GM12892 (cell line): ENCODE measurements around the gene FAM118A.

ENCODE experiments used
- DNase-seq: peaks from one replicate; pipeline ENCODE4 v3.0.0; 2011; ENCODE audit not compliant: insufficient read length
- FAIRE-seq: peaks from 2 replicates; lab custom pipeline; 2011; peaks lifted over from hg19 to GRCh38; lab: Jason Lieb, UNC
- POLR2A ChIP-seq: IDR thresholded peaks from 2 replicates; pipeline ENCODE4 v1.6.1; 2011; ENCODE audit warnings: low read depth, low read length, control low read depth
- POLR2AphosphoS5 ChIP-seq: IDR thresholded peaks from 2 replicates; pipeline ENCODE4 v1.6.1; 2011; ENCODE audit warnings: low read depth, low read length, control low read depth
- TAF1 ChIP-seq: IDR thresholded peaks from 2 replicates; pipeline ENCODE4 v1.6.1; 2011; ENCODE audit warnings: low read depth, mild to moderate bottlenecking, control low read depth, low read length, borderline replicate concordance

FAM118A gene

DNA sequence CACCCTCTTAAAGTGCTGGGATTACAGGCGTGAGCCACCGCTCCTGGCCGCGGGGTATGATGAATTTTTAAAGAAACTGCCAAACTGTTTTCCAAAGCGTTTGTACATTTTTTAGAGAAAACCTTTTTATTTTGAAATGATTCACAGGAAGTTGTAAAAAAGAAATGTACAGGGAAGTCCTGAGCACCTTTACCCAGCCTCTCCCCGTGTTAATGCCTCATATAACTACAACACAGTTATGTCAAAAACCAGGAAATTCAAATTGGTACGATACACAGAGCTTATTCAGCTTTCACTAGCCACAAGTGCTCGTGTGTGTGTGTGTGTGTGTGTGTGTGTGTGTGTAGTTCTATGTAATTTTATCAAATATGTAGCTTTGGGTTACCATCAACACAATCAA is 7.0 kb upstream of the FAM118A start:
- DNase-seq (no peak), FAIRE-seq (peak; percentile 17)
- no peak for TF ChIP-seq POLR2A
- TF ChIP-seq POLR2AphosphoS5: no peak
- TF ChIP-seq TAF1: no peak

DNA sequence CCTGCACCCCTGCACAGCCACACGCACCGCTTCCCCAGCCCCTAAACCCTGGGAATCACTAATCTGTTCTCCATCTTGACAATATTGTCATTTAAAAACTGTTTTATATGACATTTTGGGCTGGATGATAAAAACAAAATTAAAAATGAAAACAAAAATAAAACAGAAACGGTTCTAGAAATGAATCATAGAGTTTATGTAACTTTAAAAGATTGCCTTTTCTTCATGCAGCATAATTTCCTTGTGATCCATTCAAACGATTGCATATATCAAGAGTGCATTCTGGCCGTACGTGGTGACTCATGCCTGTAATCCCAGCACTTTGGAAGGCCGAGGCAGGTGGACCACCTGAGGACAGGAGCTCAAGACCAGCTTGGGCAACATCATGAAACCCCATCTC is 6.6 kb upstream of the FAM118A start:
- no peak for DNase-seq
- no peak for TF ChIP-seq POLR2A
- TF ChIP-seq TAF1: no peak
- TF ChIP-seq POLR2AphosphoS5: no peak
- no peak for FAIRE-seq

DNA sequence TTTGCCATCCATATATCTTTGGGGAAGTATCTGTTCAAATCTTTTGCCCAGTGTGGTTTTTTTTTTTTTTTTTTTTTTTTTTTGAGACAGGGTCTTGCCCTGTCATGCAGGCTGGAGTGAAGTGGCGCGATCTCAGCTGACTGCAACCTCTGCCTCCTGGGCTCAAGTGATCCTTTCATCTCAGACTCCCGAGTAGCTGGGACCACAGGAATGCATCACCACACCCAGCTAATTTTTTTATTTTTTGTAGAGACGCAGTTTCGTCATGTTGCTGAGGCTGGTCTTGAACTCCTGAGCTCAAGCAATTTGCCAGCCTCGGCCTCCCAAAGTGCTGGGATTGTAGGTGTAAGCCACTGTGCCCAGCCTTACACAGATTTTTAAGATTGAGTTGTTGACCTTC is 4.8 kb upstream of the FAM118A start:
- no peak for FAIRE-seq
- TF ChIP-seq POLR2A (no peak), POLR2AphosphoS5 (no peak), TAF1 (no peak)
- no peak for DNase-seq

DNA sequence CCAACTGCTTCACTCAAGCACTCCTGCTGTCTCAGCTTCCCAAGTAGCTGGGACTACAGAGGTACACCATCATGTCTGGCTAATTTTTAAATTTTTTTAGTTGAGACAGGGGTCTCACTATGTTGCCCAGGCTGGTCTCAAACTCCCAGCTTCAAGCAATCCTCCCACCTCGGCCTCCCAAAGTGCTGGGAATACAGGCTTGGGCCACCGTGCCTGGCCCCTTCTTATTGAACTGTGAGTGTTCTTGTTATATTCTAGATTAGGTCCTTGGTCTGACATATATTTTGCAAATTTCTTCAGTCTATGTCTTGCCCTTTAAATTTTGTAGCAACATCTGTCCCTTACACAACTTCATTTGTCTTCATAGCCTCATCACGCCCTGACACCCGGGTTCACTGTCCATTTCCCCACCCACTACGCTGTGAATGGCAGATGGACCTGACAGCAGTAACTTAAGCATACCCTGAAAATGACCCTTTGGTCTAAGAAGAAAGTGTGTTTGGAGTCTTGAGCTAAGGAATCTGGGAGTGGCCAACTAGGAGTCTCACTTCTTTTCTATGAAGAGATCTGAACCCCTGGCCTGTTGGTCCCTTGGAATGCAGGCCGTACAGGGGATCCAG is 4.2 kb upstream of the FAM118A start:
- FAIRE-seq (no peak), DNase-seq (no peak)
- TF ChIP-seq POLR2AphosphoS5 (no peak), POLR2A (no peak), TAF1 (no peak)

DNA sequence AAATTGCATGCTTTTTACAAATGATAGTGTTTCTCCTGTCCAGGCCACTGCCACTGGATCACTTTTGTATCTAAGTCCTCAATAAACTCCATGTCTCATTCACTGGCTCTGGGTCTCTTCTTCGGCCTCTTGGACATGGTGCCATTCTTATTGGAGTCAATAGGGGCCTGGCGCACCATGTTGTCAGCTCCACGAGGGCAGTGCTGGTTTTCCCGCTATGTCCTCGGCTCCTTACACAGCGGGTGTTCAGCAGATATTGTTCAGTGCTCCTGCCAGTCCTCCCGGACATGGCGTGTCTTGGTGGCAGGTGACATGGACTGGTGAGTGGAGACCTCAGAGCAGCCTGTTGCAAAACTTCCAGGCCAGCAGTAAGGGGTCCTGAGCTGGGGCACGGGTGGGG is 3.6 kb upstream of the FAM118A start:
- DNase-seq: no peak
- FAIRE-seq: no peak
- TF ChIP-seq POLR2A: no peak
- no peak for TF ChIP-seq TAF1
- no peak for TF ChIP-seq POLR2AphosphoS5

DNA sequence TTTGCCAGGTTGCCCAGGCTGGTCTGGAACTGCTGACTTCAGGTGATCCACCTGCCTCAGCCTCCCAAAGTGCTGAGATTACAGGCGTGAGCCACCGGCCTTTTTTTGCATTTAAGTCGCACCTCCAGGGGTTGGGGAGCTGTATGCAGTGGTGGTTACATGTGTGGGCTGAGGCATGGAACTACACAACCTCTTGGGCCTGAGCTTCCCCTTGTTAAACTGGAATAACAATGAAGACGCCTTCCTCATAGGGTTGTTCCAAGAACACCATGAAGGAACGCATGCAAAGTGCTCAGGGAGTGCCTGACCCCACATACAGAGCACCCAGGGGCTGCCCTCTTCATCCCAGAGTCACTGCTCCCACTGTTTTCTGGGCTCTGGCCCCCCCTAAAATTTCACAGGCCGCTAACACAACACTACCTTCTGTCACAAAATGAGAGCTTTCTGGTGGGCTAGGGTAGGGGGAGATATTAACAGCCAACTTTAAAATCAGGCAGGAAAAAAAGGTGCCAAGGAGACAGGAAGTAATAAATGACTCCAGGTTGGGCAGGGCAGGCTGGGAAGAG is 1.3 kb upstream of the FAM118A start:
- DNase-seq: no peak
- TF ChIP-seq POLR2AphosphoS5 (no peak), POLR2A (no peak), TAF1 (no peak)
- FAIRE-seq: peak; percentile 69

DNA sequence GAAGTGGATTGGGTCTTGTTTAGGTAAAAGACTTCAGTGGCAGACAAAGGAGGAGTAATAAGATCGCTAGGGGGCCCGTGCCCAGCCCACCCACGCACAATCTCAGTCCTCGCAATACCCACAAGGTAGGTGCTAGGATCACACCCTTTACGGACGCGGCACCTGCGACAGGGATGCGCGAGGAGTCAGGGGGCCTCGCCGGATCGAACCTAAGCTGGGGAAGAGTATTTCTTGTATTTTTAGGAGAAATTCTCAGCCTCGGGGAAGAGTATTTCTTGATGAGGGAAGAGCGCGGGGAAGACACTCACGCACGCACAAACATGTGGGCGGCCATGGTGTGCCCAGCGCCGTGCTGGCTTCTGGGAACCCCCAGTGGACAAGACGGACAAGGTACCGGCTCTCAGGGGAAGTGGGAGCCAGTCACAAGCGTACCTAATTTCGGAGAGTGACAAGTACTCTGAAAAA is 745 bp upstream of the FAM118A start:
- no peak for DNase-seq
- no peak for FAIRE-seq
- TF ChIP-seq POLR2A (no peak), TAF1 (no peak), POLR2AphosphoS5 (no peak)

DNA sequence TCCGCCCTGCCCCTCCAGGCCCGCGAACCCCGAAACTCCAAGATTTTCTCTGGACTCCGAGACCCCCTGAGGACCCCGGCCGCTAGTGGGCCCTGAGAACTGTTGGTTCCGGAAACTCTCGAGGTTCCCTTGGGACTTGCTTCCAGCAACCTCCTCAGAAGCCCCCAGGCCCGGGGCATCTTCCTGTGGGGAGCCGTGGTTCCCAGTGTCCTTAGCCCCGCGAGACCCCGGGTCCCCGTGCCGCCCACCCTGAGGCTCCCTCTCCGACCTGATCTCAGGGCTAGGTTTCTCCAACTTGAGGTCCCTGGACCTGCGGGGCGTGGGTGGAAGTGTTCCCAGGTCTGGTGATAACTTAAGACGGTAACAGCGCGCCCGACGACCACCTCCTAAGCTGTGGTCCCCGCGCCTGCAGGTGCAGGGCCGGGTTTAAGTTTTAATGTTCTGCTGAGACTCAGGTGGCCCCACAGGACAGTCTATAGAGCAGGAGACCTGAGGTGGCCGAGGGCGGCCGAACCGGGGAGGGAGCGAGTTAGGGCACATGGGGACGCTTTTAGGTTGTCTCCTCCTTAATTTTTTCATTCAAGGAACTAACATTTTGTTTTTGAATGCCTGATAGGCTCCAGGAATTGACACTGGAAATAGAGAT is 720 bp downstream of the FAM118A start:
- no peak for TF ChIP-seq TAF1
- TF ChIP-seq POLR2A: no peak
- TF ChIP-seq POLR2AphosphoS5: no peak
- no peak for DNase-seq
- FAIRE-seq: no peak

DNA sequence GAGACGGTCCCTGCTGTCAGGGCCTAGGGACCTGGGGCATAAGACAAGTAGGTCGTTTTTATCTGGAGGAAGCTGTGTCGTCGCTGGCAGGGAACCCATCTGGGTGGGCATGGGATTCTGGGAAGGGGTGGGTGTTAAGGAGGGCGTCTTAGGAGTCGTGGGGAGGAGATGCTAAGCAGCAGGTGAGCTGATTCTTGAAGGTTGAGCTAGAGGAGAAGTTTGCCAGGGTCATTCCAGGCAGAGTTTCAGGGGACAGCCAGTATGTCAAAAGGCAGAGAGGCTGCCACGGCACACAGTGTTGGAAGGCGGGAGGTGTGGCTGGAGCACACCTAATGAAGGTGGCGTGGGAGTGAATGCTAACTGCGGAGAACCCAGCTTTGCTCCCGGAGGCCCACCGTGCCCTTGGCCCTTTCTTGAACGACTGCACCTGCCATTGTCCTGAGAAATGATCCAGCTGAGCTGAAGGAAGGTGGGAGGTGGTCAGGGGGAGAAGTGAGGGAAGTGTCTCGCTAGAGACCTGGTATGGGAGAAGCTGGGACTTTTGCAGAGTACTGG is 1.3 kb downstream of the FAM118A start:
- no peak for FAIRE-seq
- DNase-seq: no peak
- TF ChIP-seq POLR2AphosphoS5 (no peak), TAF1 (no peak), POLR2A (no peak)

DNA sequence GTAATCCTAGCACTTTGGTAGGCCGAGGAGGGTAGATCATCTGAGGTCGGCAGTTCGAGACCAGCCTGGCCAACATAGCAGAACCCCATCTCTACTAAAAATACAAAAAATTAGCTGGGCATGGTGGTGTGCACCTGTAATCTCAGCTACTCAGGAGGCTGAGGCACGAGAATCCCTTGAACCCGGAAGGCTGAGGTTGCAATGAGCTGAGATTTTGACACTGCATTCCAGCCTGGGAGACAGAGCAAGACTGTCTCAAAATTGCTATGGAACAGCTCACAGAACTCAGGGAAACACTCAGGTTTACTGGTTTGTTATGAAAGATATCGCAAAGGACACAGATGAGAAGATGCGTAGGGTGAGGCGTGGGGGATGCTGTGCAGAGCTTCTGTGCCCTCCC is 2.7 kb downstream of the FAM118A start:
- no peak for FAIRE-seq
- no peak for DNase-seq
- TF ChIP-seq POLR2A (no peak), POLR2AphosphoS5 (no peak), TAF1 (no peak)

DNA sequence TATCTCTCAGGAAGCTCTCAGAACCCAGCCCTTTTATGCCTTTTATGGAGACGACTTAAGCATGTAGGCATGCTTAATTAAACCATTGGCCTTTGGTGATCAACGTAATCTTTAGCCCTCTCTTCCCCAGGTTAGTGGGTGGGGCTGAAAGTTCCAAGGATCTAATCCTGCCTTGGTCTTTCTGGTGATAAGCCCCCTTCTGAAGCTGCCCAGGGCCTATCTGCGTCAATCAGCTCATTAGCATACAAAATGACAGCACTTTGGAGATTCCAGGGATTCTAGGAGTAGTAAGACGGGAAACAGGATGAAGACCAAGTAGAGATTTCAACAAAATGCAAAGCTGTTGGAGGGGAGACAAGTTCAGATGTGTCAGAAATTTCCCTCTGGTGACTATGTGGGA is 3.1 kb downstream of the FAM118A start:
- FAIRE-seq (no peak), DNase-seq (no peak)
- no peak for TF ChIP-seq POLR2A
- TF ChIP-seq TAF1: no peak
- no peak for TF ChIP-seq POLR2AphosphoS5

DNA sequence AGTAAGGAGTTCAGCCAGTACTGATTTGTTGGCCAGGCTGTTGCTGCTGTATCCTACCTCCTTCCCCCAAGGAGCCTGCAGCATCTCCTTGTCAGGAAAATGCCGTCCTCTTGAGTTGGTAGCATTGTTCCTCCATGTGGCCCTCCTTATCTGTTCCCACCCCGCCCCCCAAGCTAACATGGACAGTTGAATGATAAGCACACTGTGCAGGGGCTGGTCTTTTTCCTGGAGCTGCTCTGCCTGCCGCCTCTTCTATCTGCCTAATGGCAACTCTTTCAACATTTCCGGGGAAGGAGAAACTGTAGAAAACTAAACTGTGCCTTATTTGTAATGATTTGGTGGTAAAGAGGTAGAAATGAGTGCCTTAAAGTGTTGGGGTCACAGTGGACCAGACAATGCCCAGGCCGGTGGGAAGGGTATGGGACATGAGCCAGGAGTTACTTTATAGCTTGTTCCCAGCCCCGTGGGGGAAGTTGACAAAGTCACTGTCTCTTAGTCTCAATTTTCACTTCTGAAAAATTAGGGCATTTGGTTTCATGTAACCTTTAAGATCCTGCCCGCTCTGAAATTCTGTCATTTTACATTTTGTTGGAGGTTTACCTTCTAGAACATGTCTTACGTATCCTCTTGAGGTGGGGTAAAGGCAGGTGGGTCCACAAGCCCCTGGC is 4.5 kb downstream of the FAM118A start:
- DNase-seq (no peak), FAIRE-seq (no peak)

More for the DNA sequence above, 4.5 kb downstream of the FAM118A start:
- TF ChIP-seq TAF1 (no peak), POLR2A (no peak), POLR2AphosphoS5 (no peak)
